Sigmoid colon (tissue), 7 donors: ENCODE measurements around the gene DIO3. TPM values are rescaled to one million over a fixed set of nuclear protein-coding genes. Genes with fewer than 3 reads are reported as not detected.

Experiments
- DNase-seq: peaks from one replicate; pipeline ENCODE4 v3.0.0-alpha.2; 2019
- H3K27ac ChIP-seq, 4 donors: fragments of 200-600 bp; sonication (generic); one replicate each; pipeline ENCODE4 v1.5.1; 2016 to 2019; ENCODE audit warnings: mild to moderate bottlenecking in 1 of 4
- H3K27me3 ChIP-seq, 3 donors: fragments of 200-600 bp; sonication (generic); one replicate each; pipeline ENCODE4 v1.5.1; 2019; ENCODE audit warnings: mild to moderate bottlenecking in 1 of 3
- H3K36me3 ChIP-seq, 4 donors: fragments of 200-600 bp; sonication (generic); one replicate each; pipeline ENCODE4 v1.5.1; 2016 to 2019
- H3K4me1 ChIP-seq, 4 donors: fragments of 200-600 bp; sonication (generic); one replicate each; pipeline ENCODE4 v1.5.1; 2017 to 2019
- H3K4me3 ChIP-seq, 4 donors: fragments of 200-600 bp; sonication (generic); one replicate each; pipeline ENCODE4 v1.5.1; 2017 to 2019; ENCODE audit warnings: mild to moderate bottlenecking in 2 of 4, moderate library complexity in 1 of 4
- H3K9me3 ChIP-seq, 4 donors: fragments of 200-600 bp in 3 of 4; sonication (generic) in 3 of 4; one replicate each; pipeline versions ENCODE4 v1.5.1 to v1.6.1; 2013 to 2019
- CTCF ChIP-seq, 4 experiments: fragments of 450-650 bp in 3 of 4; fragments of 200-600 bp in 1 of 4; IDR thresholded peaks; one replicate each; pipeline ENCODE4 v1.5.1; 2016 to 2019; ENCODE audit warnings: antibody characterized with exemption in 4 of 4, mild to moderate bottlenecking in 3 of 4, moderate library complexity in 2 of 4
- EP300 ChIP-seq, 4 donors: sonication (generic); formaldehyde crosslinking; IDR thresholded peaks; one replicate each; pipeline ENCODE4 v1.6.1; 2017; ENCODE audit warnings: antibody characterized with exemption in 4 of 4
- POLR2A ChIP-seq, 2 donors: fragments of 450-650 bp; IDR thresholded peaks; one replicate each; pipeline ENCODE4 v1.6.1; 2016; ENCODE audit warnings: antibody characterized with exemption in 2 of 2, mild to moderate bottlenecking in 2 of 2, moderate library complexity in 2 of 2
- POLR2AphosphoS5 ChIP-seq, 4 donors: sonication (generic); formaldehyde crosslinking; IDR thresholded peaks; one replicate each; pipeline ENCODE4 v1.6.1; 2017; ENCODE audit warnings: antibody characterized with exemption in 4 of 4
- WGBS, 2 donors: extraction: QIAGEN DNeasy Blood & Tissue Kit; methylation state at CpG; one replicate each; pipeline ENCODE4 v1.1.7; 2013; 5-methylcytosine and 5-hydroxymethylcytosine counted together
- intact Hi-C: fragments of 100-400 bp; cut with DNase I; formaldehyde crosslinking; loops from one replicate; pipeline ENCODE4 v1.15.1; 2023
- polyA plus RNA-seq, 3 donors: library from polyadenylated mRNA; stranded (reverse); fragments of 200-250 nt; gene quantifications; one replicate each; pipeline ENCODE4 v1.2.3, GENCODE V29; 2013
- total RNA-seq, 4 donors: library from RNA; depleted of rRNA; stranded (reverse); fragments of >200 nt; gene quantifications; one replicate each; pipeline ENCODE4 v1.1.0, GENCODE V29; 2016
- donor health status: healthy with polysubstance abuse.
- donor health status: Bipolar disorder and iron deficiency.
- donor health status: healthy.

DIO3 gene
- total and polyA plus RNA-seq, 7 donors, result 0.23 to 6.0 (median 2.4) TPM

- DNase-seq, result no peak
- intact Hi-C loops, result no loop called here
- no peaks in the 10 kb centered on the region for H3K27me3 ChIP-seq
- no peaks in the 10 kb centered on the region for H3K36me3 ChIP-seq
- TF ChIP-seq EP300 (IDR thresholded peaks at IDR 0.05), result no peak
- no peak for TF ChIP-seq POLR2AphosphoS5 (IDR thresholded peaks at IDR 0.05)
- no peak for TF ChIP-seq CTCF (IDR thresholded peaks at IDR 0.05)
- TF ChIP-seq POLR2A (IDR thresholded peaks at IDR 0.05), result no peak
- no peaks in the 10 kb centered on the region for H3K4me1 ChIP-seq
- no peak overlapping the region for H3K27ac ChIP-seq
- H3K4me3 ChIP-seq, result no peak overlapping the region
- no peaks in the 10 kb centered on the region for H3K9me3 ChIP-seq
- 86 to 87% methylated on average over 41 of the region's 41 CpGs for WGBS, 2 donors
Observed at GRCh38 chr14:101525640-101526527, 35.4 kb upstream of the DIO3 start.

DNA sequence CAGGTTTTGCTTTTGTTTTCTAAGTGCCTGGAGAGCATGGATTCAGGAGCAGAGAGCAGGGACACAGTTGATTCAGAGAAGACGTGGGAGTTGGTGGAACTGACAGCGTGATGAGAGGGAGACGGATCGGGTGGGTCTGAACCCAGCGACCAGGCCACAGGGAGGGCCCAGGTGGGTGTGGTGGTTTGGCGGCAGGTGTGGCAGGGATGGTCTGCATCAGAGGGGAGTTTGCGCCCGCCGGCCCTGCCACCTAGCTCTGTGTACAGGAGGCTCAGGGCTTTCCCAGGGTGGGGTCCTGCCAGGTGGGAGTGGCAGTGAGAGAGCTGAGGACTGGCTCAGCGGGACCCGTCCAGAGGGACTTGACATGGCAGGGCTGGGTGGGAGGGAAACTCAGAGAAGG lies 33.3 kb upstream of the DIO3 start:
- DNase-seq, result no peak
- Histone ChIP-seq H3K27ac (no peak overlapping the region), H3K27me3 (no peaks in the 10 kb centered on the region), H3K4me3 (no peak overlapping the region), H3K9me3 (no peaks in the 10 kb centered on the region), H3K36me3 (no peaks in the 10 kb centered on the region), H3K4me1 (no peaks in the 10 kb centered on the region)
- TF ChIP-seq CTCF (IDR thresholded peaks at IDR 0.05), result no peak
- TF ChIP-seq POLR2AphosphoS5 (IDR thresholded peaks at IDR 0.05), result no peak
- WGBS, 2 donors, result 37 to 78% methylated on average over 11 of the region's 11 CpGs
- intact Hi-C loops, result no loop called here

DNA sequence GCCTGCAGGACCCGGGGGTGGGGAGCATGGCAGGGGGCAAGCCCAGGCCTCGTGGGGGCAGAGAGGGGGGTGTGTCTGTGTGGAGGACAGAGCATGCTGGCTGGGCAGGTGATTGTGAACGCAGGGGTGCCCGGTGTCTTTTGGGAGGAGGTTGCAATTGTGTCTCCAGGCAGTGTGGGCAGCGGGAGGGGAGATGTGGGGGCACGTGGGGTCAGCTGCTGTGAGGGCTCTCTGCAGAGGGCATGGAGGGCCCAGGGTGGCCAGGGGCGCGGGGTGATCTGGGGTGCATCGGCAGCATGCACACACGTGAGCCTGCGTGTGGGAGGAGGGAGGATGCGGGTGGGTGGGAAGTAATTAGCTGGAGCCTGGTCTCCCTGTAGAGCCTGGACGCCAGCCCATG lies 32.2 kb upstream of the DIO3 start:
- Histone ChIP-seq H3K27me3 (no peaks in the 10 kb centered on the region), H3K9me3 (no peaks in the 10 kb centered on the region), H3K4me3 (no peak overlapping the region), H3K27ac (no peak overlapping the region), H3K4me1 (no peaks in the 10 kb centered on the region), H3K36me3 (no peaks in the 10 kb centered on the region)
- intact Hi-C loops, result no loop called here
- DNase-seq, result no peak
- no peak for TF ChIP-seq EP300 (IDR thresholded peaks at IDR 0.05)
- no peak for TF ChIP-seq POLR2AphosphoS5 (IDR thresholded peaks at IDR 0.05)
- no peak for TF ChIP-seq POLR2A (IDR thresholded peaks at IDR 0.05)
- no peak for TF ChIP-seq CTCF (IDR thresholded peaks at IDR 0.05)
- 74 to 79% methylated on average over 13 of the region's 13 CpGs for WGBS, 2 donors

- TF ChIP-seq CTCF (IDR thresholded peaks at IDR 0.05) (no peak), POLR2A (IDR thresholded peaks at IDR 0.05) (no peak), EP300 (IDR thresholded peaks at IDR 0.05) (no peak), POLR2AphosphoS5 (IDR thresholded peaks at IDR 0.05) (no peak)
- Histone ChIP-seq H3K4me1 (no peaks in the 10 kb centered on the region), H3K4me3 (no peak overlapping the region), H3K9me3 (no peaks in the 10 kb centered on the region), H3K36me3 (no peaks in the 10 kb centered on the region), H3K27ac (no peak overlapping the region), H3K27me3 (no peaks in the 10 kb centered on the region)
- no peak for DNase-seq
- intact Hi-C loops, result no loop called here
- WGBS, 2 donors, result 88 to 90% methylated on average over 4 of the region's 4 CpGs
Observed at GRCh38 chr14:101534198-101534597, 27.1 kb upstream of the DIO3 start.

DNA sequence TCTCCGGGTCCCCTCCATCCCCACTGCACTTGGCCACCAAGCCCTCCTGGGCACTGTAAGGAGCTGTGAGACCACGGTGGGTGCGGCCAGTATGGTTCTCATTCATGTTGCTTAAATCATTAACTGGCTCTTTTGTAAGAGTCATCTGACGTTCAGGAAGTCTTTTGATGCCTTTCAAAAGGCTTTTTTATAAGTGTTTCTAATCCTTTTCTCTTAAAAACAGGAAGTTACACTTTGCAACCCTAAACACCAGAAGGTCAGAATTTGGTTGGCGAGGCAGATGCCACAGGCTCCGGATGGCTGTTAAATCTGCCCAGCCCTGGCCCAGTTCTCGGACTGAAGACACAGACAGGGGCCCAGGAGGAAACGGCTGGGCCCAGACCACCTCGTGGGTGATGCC lies 26.1 kb upstream of the DIO3 start:
- no peak for DNase-seq
- no peak overlapping the region for H3K27ac ChIP-seq
- WGBS, 2 donors, result 13 to 29% methylated on average over 9 of the region's 9 CpGs
- intact Hi-C loops, result no loop called here
- no peaks in the 10 kb centered on the region for H3K36me3 ChIP-seq
- no peaks in the 10 kb centered on the region for H3K9me3 ChIP-seq
- H3K4me1 ChIP-seq, result no peaks in the 10 kb centered on the region
- H3K27me3 ChIP-seq, result no peaks in the 10 kb centered on the region
- H3K4me3 ChIP-seq, result no peak overlapping the region
- TF ChIP-seq POLR2A (IDR thresholded peaks at IDR 0.05) (no peak), CTCF (IDR thresholded peaks at IDR 0.05) (no peak), POLR2AphosphoS5 (IDR thresholded peaks at IDR 0.05) (no peak), EP300 (IDR thresholded peaks at IDR 0.05) (no peak)
